Fibroblast of lung (primary cell): ENCODE results near the gene STIL.

Source experiments
- EZH2 ChIP-seq: IDR thresholded peaks from 2 replicates; pipeline ENCODE4 v1.5.1; 2012; ENCODE audit warnings: low read length, control low read depth, mild to moderate bottlenecking; ENCODE audit errors: missing control alignments
- TF ChIP-seq, protein P1 (sequence below), 2 donors: IDR thresholded peaks in 1 of 2; conservative IDR thresholded peaks in 1 of 2; 1 replicate in 1 of 2; 2 replicates in 1 of 2; pipeline ENCODE4 v1.5.1; 2011 to 2012; ENCODE audit warnings: low read length in 2 of 2, control low read depth in 1 of 2, inconsistent platforms in 1 of 2, low read depth in 1 of 2, mild to moderate bottlenecking in 1 of 2

- TF ChIP-seq, protein P1, sequence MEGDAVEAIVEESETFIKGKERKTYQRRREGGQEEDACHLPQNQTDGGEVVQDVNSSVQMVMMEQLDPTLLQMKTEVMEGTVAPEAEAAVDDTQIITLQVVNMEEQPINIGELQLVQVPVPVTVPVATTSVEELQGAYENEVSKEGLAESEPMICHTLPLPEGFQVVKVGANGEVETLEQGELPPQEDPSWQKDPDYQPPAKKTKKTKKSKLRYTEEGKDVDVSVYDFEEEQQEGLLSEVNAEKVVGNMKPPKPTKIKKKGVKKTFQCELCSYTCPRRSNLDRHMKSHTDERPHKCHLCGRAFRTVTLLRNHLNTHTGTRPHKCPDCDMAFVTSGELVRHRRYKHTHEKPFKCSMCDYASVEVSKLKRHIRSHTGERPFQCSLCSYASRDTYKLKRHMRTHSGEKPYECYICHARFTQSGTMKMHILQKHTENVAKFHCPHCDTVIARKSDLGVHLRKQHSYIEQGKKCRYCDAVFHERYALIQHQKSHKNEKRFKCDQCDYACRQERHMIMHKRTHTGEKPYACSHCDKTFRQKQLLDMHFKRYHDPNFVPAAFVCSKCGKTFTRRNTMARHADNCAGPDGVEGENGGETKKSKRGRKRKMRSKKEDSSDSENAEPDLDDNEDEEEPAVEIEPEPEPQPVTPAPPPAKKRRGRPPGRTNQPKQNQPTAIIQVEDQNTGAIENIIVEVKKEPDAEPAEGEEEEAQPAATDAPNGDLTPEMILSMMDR (conservative IDR thresholded peaks at IDR 0.05 in 1 of 2, IDR thresholded peaks at IDR 0.05 in 1 of 2; ENCODE audit: low read depth in 1 of 2, low read length in 2 of 2): no peak
- no peak for TF ChIP-seq EZH2
These were observed 9.7 kb upstream of the STIL start for GRCh38 chr1:47323599-47324031.
